HG02623 (cell line): ENCODE measurements around the gene CHRM3.

Experiments
- ATAC-seq: cut with Tn5 transposase; IDR thresholded peaks from one replicate; pipeline ENCODE4 v1.9.1; 2021; ENCODE audit warnings: moderate library complexity; ENCODE audit not compliant: unreplicated experiment

Gene CHRM3

DNA sequence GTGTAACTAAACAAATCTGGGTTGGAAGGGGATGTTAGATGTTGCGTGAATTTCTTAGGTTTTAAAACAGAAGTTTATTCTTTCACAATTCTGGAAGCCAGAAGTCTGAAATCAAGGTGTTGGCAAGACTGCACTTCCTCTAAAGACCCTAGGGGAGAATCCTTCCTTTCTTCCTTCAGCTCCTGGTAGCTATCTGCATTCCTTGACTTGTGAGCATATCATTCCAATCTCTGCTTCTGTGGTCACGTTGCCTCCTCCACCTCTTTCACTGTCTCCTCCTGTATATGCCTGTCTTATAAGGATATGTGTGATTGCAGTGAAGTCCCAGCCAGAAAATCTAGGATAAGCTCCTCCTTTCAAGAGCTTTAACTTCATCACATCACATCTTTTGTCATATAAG lies 7.7 kb downstream of the CHRM3 start:
- no peak for ATAC-seq

DNA sequence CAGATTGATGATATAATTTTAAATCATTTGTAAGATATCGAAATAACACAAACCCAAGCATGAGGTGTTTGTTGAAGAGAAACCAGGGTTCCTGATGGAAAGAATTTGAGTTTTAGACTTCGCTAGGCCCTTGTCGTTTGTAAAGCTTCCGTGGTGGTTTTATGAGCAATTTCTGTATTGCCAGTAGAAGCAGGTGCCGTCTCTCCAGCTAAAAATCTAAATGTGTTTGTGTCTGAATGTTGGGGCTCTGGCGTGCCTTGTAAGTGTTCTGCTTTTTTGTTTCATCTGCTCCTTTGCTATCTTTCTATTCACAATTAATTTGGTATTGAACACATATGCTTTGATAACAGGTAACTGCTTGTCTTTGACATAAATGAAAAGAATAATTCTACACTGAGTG lies 27.5 kb downstream of the CHRM3 start:
- no peak for ATAC-seq

DNA sequence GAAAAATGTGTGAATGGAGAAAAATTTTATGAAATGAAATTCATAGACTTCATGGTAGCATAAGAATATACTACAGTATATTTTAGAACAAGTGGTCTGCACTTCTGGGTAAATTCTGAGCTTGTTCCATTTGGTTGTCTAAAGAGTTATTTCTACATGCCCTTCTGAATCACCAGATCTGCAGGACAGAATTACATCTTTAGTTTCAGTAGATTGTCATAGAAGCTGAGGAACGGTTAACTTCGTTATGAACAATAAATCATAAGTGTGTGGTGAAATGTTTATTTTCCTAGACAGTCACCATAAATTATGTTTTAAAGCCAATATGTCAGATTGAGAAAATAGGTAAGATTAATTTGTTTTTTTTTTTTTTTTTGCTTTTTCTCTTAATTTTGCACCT lies 30.9 kb downstream of the CHRM3 start:
- no peak for ATAC-seq

DNA sequence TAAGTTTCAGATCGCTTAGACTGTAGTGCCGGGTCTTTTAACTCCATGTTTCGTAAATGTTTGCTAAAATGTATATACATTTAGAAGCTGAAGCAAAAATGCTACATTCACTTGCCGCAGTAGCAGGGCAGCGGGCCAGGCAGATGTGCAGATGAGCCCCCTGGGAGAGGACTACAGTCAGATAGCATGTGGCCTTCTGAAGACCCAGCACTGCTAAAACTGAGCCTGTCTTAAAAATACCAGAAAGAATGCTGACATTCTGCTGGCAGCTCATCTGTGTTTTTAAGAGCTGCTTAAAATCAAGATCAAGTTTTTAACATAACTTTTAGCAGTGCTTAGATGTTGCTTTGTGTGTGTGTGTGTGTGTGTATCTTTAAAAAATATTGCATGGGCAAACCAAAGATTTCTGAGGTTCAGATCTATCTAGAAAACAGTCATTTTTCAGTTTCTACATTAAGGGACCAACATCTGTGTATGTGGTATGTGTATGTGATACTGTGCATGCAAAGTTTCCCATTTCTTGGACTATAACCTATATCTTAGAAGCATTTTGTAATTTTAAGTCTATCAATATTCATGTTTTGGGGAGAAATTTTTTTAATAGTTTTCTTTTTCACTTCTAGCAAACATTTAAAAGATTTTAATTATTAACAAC lies 31.7 kb downstream of the CHRM3 start:
- ATAC-seq, result peak; percentile 66

DNA sequence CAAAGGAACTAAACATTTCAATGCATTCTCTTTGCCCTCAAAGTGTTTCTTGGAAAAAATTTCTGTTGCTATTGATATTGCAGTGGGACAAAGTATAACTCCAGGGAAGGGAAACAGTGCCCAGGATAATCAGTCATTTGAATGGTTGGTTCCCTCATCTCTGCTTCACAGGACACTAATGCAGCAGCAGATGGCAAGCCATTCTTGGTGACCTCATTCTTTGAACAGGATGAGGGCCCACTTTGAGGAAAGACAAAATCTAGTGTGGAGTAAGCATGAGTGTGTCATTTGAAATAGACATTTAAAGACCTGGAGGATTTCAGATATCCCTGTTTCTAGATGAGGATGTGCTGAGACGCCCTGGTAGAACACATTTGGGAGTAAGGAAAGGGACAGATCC lies 32.3 kb downstream of the CHRM3 start:
- ATAC-seq, result no peak

DNA sequence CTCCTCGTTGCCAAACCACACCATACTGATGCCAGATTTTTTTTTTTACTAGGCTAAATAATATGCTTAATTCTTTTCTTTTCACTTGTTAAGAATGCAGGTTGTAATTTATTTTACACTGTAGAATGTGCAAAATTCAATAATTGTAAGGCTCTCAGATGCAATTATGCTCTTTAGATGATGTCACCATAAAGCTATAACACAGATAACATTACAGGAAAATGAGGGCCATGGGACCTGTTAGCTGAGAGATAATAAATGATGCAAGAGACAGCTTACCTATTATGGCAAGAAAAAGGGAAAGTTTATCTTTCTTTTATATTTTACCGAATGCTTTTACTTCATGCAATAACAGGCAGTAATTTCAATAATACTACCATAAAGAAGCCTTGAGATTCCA lies 35.4 kb downstream of the CHRM3 start:
- no peak for ATAC-seq

DNA sequence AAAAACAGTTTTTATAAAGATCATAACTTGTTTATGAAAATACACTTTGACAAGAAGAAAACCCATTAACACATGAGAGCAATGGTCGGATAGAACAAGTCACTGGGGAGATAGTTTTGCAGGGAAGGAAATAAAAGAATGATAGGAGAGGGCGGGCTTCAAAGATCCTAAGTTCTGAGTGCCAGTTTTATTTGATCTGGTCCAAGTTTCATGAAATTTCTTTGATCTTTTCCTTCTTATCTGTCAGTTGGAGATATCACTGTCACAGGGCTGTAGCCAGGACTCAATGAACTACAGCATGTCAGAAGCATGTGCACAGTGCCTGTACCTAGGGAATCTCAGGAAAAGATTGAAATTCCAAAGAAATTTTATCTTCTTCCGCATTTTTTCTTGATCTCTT lies 36.5 kb downstream of the CHRM3 start:
- no peak for ATAC-seq

DNA sequence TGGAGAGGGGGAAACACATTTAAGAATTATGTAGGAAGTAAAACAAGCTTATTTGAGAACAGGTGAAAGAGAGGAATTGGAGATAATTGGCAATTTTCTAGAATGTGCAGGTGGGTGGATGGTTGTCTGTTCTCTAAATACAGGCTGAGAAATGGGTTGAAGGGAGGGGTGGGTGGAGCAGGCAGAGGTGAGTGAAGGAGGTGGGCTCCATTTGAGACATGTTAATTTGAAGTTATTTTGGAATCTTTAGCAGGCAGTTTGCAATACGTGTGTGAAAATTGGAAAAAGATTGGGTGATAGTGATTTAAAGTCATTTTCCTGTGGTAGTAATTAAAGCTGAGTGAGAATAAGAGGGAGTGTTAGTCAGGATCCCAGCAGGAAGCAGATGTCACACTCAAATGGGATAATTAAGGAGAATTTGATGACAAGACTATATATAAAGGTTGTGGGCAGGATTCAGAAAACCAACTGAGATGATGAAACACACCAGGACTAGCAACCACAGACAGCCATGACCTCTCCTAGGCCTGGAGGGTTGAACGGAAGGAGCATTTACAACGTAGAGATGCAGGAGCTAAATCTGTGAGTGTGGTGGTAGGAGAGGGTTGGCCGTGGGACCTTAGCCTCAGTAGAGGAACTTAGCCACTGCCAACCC lies 40.6 kb downstream of the CHRM3 start:
- no peak for ATAC-seq

DNA sequence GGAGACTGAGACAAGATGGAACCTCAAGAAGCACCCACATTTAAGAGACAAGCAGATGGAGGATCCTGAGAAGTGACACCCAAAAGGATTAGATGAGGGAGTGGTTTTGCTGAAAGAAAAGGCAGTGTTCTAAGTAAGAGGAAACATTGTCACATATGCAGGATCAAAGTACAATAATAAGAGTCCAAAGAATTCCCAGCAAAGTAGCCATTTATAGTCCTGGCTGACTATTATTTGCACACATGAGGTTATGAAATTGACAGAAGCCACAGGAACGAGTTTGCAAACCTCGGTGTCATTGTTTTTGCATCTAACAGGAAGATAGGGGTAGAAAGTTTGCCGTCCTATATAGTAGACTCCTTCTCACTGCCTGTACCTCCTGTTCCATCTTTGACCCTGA lies 41.3 kb downstream of the CHRM3 start:
- ATAC-seq, result no peak

DNA sequence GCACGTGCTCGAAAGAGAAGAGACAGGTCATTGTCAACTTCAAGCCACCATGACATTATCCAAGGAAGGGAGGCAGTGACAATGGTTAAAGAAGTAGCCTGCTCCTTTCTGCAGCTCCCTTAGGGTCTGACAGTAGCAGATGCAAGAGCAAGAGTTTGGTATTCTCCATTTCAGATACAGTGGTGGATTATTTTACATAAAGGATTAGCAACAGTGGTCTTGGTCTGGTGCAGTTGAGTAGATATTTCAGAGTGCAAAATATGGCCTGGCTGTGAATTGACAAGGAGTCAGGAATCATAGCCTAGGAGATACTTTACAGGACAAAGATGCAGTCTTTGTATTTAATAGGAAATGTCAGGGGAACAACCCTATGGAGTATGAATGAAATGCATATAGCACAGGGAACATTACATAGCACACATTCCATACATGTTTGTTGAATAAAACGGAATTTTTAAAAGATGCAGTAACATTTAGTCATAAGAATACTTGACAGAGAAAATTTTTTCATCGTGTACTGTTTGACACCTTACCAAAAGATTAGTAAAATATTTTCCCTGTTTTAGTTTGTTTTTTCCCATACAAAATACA lies 41.8 kb downstream of the CHRM3 start:
- no peak for ATAC-seq

DNA sequence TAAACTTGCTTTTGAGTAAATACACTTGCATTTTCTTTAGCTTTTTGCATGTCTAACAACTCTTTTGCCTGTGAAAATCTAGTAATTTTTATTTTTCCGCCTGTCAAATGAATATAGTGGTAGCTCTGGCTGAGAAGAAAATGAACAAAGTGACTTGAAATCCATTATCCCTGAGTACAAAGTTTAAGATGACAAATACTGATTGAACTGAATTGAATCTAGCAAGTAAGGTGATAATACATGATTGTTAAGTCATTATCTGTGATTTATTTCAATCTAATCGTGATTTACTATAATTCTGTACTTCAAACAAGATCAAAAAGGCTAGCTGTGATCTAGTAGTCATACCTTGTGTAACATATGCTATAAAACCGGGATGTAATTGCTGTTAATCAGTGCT lies 42.8 kb downstream of the CHRM3 start:
- no peak for ATAC-seq

DNA sequence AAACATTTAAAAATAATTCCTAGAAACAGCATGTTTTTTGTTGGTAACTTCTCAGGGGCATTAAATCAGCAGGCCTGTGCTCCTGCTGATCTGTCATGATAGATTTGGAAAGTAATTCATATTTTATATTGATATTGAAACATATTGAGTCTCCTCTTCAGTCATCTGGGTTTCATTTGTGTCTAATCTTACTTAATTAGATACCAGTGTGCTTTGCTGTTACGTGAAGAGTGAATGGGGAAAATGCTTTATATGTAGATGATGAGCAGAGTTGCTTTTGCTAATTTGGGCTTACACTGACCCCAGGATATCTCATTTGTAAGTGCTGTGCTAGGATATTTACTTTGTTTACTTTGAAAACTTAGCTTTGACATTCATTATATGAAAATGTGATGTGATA lies 45.9 kb downstream of the CHRM3 start:
- ATAC-seq, result no peak

DNA sequence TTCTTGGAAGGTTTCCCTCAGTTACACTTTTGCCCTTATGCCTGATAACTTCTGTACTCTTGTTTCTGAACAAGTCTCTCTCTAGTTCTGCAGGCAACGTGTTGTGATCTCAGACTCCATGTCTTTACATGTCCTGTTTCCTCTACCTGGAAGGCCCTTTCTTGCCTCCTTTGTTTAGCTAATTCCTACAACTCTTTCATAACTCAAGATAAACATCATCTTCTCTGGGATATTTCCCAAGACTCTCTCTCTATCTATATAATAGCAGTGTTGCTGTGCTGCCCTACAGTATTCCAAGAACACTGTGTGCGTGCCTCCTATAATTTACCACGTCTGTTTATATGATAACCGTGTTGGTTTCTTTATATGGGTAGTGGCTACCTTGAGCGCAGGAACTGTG lies 47.8 kb downstream of the CHRM3 start:
- ATAC-seq, result no peak
